Epithelial cell of esophagus (primary cell): ENCODE measurements around the gene CYP2U1.
"Not testable (repeated sequence)": the region's sequence is repeated elsewhere in the genome, so short reads cannot be mapped to it uniquely, and the experiment has no call there.

ENCODE experiments used
- DNase-seq: peaks from one replicate; pipeline ENCODE4 v3.0.0; 2010; ENCODE audit warnings: low read depth
- H3K4me3 ChIP-seq: 2 replicates; pipeline ENCODE4 v1.5.1; 2011; ENCODE audit warnings: mild to moderate bottlenecking, low read length, control low read depth
- CTCF ChIP-seq: IDR thresholded peaks from 2 replicates; pipeline ENCODE4 v1.5.1; 2011; ENCODE audit warnings: low read depth, mild to moderate bottlenecking, low read length, control low read depth, inconsistent platforms; ENCODE audit not compliant: insufficient read depth; ENCODE audit errors: missing control alignments

CYP2U1 gene

GRCh38 chr4:107917500-107917899 lies 13.8 kb upstream of the CYP2U1 start:
- no peak for TF ChIP-seq CTCF
- DNase-seq = no peak
- H3K4me3 ChIP-seq = no peak overlapping the region

- TF ChIP-seq CTCF = no peak
- DNase-seq = peak; percentile 17
Measured at GRCh38 chr4:107922486-107923473, 8.6 kb upstream of the CYP2U1 start.

GRCh38 chr4:107925713-107926112 lies 5.6 kb upstream of the CYP2U1 start:
- H3K4me3 ChIP-seq = not testable (repeated sequence)

More at GRCh38 chr4:107922486-107923473, 8.6 kb upstream of the CYP2U1 start:
- H3K4me3 ChIP-seq = no peak overlapping the region

GRCh38 chr4:107926875-107927274 lies 4.5 kb upstream of the CYP2U1 start:
- DNase-seq = not testable (repeated sequence)

More at GRCh38 chr4:107925713-107926112, 5.6 kb upstream of the CYP2U1 start:
- not testable (repeated sequence) for DNase-seq

GRCh38 chr4:107931775-107932321 lies 499 bp downstream of the CYP2U1 start:
- no peak for DNase-seq
- no peak for TF ChIP-seq CTCF
- H3K4me3 ChIP-seq = peak overlapping the region; percentile 58

More at GRCh38 chr4:107926875-107927274, 4.5 kb upstream of the CYP2U1 start:
- not testable (repeated sequence) for H3K4me3 ChIP-seq

- H3K4me3 ChIP-seq = no peak overlapping the region
- TF ChIP-seq CTCF = no peak
- no peak for DNase-seq
Measured at GRCh38 chr4:107935246-107935645, 3.9 kb downstream of the CYP2U1 start.

GRCh38 chr4:107937040-107937439 lies 5.7 kb downstream of the CYP2U1 start:
- no peak for DNase-seq
- no peak for TF ChIP-seq CTCF
- H3K4me3 ChIP-seq = no peak overlapping the region
